Measurements from ENCODE around the gene NAALADL2. TPM values are rescaled to one million over a fixed set of nuclear protein-coding genes. Genes with fewer than 3 reads are reported as not detected.
"Not testable (repeated sequence)": the region's sequence is repeated elsewhere in the genome, so short reads cannot be mapped to it uniquely, and the experiment has no call there.

NAALADL2 gene
- total RNA-seq, 1 donor from 2014 or later, result 2.9 TPM

- Histone ChIP-seq H3K27me3 (ENCODE audit: control insufficient read depth, insufficient read depth, low read length) (no peaks in the 10 kb centered on the region), H3K36me3 (ENCODE audit: control insufficient read depth, insufficient read depth, low read length) (no peaks in the 10 kb centered on the region), H3K4me3 (ENCODE audit: low read depth, low read length) (no peak overlapping the region)
- DNase-seq (ENCODE audit: low read depth), result no peak
- TF ChIP-seq CTCF (IDR thresholded peaks at IDR 0.05; ENCODE audit: insufficient read depth, low read length, poor library complexity, severe bottlenecking), result no peak
Observed at GRCh38 chr3:175792245-175792644, 933.1 kb downstream of the NAALADL2 start.

- no peak for TF ChIP-seq CTCF (IDR thresholded peaks at IDR 0.05; ENCODE audit: insufficient read depth, low read length, poor library complexity, severe bottlenecking)
- DNase-seq (ENCODE audit: low read depth), result no peak
- no peaks in the 10 kb centered on the region for H3K27me3 ChIP-seq (ENCODE audit: control insufficient read depth, insufficient read depth, low read length)
- no peaks in the 10 kb centered on the region for H3K36me3 ChIP-seq (ENCODE audit: control insufficient read depth, insufficient read depth, low read length)
- H3K4me3 ChIP-seq (ENCODE audit: low read depth, low read length), result no peak overlapping the region
Observed at GRCh38 chr3:175798326-175798725, 939.2 kb downstream of the NAALADL2 start.

- no peak for TF ChIP-seq CTCF (IDR thresholded peaks at IDR 0.05; ENCODE audit: insufficient read depth, low read length, poor library complexity, severe bottlenecking)
- no peak for DNase-seq (ENCODE audit: low read depth)
- H3K27me3 ChIP-seq (ENCODE audit: control insufficient read depth, insufficient read depth, low read length), result no peaks in the 10 kb centered on the region
- H3K4me3 ChIP-seq (ENCODE audit: low read depth, low read length), result no peak overlapping the region
- H3K36me3 ChIP-seq (ENCODE audit: control insufficient read depth, insufficient read depth, low read length), result no peaks in the 10 kb centered on the region
Observed at GRCh38 chr3:175805825-175806224, 946.7 kb downstream of the NAALADL2 start.

GRCh38 chr3:175807175-175807574, 948.0 kb downstream of the NAALADL2 start:
- Histone ChIP-seq H3K27me3 (ENCODE audit: control insufficient read depth, insufficient read depth, low read length) (no peaks in the 10 kb centered on the region), H3K4me3 (ENCODE audit: low read depth, low read length) (no peak overlapping the region), H3K36me3 (ENCODE audit: control insufficient read depth, insufficient read depth, low read length) (no peaks in the 10 kb centered on the region)
- TF ChIP-seq CTCF (IDR thresholded peaks at IDR 0.05; ENCODE audit: insufficient read depth, low read length, poor library complexity, severe bottlenecking), result no peak
- no peak for DNase-seq (ENCODE audit: low read depth)

GRCh38 chr3:175818811-175819464, 959.8 kb downstream of the NAALADL2 start:
- Histone ChIP-seq H3K36me3 (ENCODE audit: control insufficient read depth, insufficient read depth, low read length) (no peaks in the 10 kb centered on the region), H3K4me3 (ENCODE audit: low read depth, low read length) (no peak overlapping the region), H3K27me3 (ENCODE audit: control insufficient read depth, insufficient read depth, low read length) (no peaks in the 10 kb centered on the region)
- no peak for TF ChIP-seq CTCF (IDR thresholded peaks at IDR 0.05; ENCODE audit: insufficient read depth, low read length, poor library complexity, severe bottlenecking)
- DNase-seq (ENCODE audit: low read depth), result no peak

- not testable (repeated sequence) for H3K27me3 ChIP-seq (ENCODE audit: control insufficient read depth, insufficient read depth, low read length); H3K36me3 ChIP-seq (ENCODE audit: control insufficient read depth, insufficient read depth, low read length); H3K4me3 ChIP-seq (ENCODE audit: low read depth, low read length); DNase-seq (ENCODE audit: low read depth)
Observed at GRCh38 chr3:175822766-175823491, 963.8 kb downstream of the NAALADL2 start.

GRCh38 chr3:175825016-175825580, 966.0 kb downstream of the NAALADL2 start:
- H3K4me3 ChIP-seq (ENCODE audit: low read depth, low read length); H3K36me3 ChIP-seq (ENCODE audit: control insufficient read depth, insufficient read depth, low read length); H3K27me3 ChIP-seq (ENCODE audit: control insufficient read depth, insufficient read depth, low read length); DNase-seq (ENCODE audit: low read depth): not testable (repeated sequence)

All from kidney epithelial cell (primary cell).